NCI-H345 treated with DMSO at 0.1 percent for 48 hours (cell line): ENCODE data around the gene LRRC74A.

ENCODE experiments used
- DNase-seq: peaks from one replicate; lab custom pipeline; 2025; ENCODE audit not compliant: unreplicated experiment; lab: John Stamatoyannopoulos, UW

The LRRC74A gene

GRCh38 chr14:76826122-76826521 is at the start of gene LRRC74A:
Gene LRRC74A (plus strand): TSS chr14:76826408. CDS start chr14:76826698, 290 bp downstream.
- DNase-seq = no peak

- no peak for DNase-seq
Observed at GRCh38 chr14:76776428-76777251, 49.6 kb upstream of the LRRC74A start.

- DNase-seq = no peak
Observed at GRCh38 chr14:76777721-76778120, 48.5 kb upstream of the LRRC74A start.

DNA sequence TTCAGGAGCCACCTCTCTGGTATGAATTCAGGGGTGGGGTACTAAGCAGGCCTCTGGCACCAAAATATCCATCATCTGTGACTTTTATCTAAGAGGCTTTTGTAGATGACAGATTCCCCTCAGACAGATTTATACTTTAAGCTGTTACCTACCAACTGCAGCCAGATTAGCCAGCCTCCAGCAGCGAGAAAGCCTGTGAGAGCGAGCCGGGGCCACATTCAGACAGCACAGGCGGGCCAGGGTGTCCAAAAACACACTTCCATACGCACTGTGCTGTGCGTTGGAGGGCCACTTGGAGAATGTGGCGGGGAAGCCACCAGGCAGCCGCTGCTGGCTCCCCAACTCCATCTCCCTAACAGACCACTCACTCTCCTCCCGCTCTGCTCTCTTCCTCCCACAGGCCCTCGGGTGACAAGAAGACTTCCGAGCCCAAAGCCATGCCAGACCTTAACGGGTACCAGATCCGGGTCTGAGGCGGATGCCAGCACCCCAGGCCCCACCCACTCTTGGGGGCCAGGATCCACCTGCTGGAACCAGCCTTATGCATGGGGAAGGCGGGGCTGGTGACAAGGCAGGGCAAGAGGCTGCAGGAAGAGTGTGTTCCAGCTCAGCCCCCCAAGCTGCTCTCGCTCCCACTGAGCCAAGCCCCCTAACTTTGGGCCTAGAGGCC is 47.5 kb upstream of the LRRC74A start:
- DNase-seq = no peak

- DNase-seq = no peak
Observed at GRCh38 chr14:76779221-76780057, 46.8 kb upstream of the LRRC74A start.

GRCh38 chr14:76780058-76780345 is 46.2 kb upstream of the LRRC74A start:
- no peak for DNase-seq

DNA sequence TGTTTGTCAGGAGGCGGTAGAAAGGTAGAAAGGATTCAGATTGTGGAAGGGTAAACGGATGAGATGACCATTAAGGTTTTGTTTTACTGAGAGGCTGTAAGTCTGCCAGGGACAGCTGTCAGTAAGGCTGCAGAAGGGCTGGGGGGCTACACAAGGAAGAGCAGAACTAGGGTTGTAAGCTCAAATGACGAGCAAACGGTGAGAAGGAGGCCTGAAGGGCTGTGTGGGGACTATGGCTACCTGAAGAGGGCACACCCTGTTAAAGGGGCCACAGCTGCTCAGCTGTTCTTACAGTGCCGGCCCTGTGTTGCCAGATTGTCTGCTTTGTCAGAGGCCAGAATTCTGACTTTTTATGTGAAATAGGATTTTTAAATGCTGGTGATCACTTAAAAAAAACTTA is 45.8 kb upstream of the LRRC74A start:
- DNase-seq = no peak

DNA sequence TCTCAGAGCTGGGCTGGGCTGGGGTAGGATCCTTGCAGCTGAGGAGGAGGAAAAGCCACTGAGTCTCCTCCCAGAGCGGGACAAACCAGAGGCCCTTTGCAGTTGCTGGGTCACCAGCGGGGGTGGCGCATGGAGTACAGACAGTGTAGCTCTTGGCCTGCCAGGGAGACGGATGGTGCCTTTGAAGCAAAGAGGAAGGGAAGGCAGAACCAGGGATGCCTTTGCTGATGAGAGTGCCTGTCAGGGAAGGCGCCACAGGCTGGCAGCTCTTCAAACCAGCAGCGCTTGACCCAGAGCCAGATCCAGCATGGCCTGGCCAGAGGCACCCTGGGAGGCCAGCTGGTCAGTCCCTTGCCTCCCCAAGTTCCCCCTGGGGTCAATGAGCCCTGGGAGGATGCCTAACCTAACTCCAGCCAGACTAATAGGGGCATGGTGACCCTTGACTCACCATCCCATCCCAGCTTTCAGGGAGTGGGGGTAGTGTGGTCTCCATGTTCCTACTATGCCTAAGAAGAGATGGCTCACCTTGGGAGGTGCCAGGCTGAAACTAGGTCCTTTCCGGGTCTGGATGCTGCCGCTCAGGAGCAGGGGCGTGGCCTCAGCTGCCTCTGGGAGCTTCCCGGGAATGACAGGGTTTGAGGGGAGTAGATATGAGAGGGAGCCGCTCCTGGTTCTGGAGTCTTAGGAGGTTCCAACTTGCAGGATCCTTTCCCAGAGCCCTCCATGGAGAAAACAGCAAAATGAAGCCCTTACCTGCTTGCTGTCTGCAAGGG is 45.1 kb upstream of the LRRC74A start:
- DNase-seq = no peak

GRCh38 chr14:76781648-76782051 is 44.6 kb upstream of the LRRC74A start:
- DNase-seq = no peak

DNA sequence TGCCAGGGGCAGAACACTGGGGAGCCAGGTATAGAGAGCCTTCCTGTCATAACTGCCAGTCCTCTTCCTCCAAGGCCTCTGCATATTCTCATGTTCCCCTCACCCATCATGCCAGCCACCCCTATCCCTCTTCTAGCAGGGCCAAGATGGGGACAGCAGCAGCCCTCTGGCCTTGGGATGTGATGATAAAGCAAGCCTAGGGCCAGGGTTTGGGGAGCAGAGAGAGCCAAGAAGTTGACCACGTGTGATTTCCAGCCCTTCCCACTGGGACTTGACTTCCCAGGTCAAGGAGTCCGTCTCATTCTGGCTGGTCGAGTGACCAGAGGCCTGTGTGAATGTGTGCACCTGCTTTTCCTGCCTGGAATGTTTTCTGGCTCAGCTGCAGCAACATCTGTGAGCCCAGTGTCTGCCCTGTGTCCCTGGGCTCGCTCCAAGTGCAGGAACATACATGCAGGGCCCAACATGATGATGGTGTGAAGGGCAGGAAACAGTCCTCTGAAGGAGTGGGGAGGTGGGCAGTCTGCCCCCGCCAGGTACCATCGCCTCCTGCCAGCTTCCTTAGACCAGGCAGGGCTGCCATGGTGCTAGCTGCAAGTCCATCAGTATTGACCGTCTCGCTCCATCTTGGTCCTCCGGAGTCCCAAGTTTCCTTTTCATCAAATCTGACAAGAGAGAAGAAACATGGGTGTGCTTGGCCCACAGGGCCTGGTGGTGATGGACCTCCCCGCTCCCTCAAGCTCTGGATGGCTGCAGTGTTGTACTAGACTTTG is 43.9 kb upstream of the LRRC74A start:
- no peak for DNase-seq

- DNase-seq = no peak
Observed at GRCh38 chr14:76782885-76783566, 43.2 kb upstream of the LRRC74A start.

GRCh38 chr14:76784266-76784874 is 41.8 kb upstream of the LRRC74A start:
- DNase-seq = no peak

- DNase-seq = peak; percentile 29
Observed at GRCh38 chr14:76784881-76785280, 41.3 kb upstream of the LRRC74A start.

DNA sequence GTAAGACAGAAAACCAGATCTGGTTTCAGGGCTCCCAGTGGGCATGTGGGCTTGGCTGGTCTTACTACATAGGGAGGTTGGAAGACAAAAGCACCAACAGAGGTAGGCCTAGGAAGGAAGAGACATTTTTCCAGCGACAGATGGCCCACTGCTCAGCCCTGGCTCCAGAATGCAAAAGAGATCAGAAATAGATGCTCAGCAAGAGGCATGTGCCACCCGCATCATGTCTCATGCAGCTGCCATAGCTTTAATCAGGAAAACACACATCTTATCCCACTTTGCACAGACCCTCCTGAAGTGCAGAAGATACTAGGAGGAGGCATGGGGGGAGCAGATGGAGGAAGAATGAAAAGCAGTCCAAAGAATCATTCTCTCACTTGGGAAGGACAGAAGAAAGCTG is 39.6 kb upstream of the LRRC74A start:
- no peak for DNase-seq

DNA sequence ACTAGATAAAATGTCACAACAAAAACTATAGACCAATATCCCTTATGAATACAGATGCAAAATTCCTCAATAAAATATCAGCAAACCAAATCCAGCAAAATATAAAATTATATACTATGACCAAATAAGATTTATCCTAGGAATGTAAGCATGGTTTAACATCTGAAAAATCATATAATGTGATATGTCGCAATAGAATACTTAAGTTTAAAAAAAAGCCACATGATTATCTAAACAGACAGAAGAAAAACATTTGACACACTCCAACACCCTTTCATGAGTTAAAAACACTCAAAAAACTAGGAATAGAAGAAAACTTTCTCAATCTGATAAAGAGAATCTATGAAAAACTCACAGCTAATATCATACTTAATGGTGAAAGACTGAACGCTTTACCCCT is 33.8 kb upstream of the LRRC74A start:
- DNase-seq = no peak

DNA sequence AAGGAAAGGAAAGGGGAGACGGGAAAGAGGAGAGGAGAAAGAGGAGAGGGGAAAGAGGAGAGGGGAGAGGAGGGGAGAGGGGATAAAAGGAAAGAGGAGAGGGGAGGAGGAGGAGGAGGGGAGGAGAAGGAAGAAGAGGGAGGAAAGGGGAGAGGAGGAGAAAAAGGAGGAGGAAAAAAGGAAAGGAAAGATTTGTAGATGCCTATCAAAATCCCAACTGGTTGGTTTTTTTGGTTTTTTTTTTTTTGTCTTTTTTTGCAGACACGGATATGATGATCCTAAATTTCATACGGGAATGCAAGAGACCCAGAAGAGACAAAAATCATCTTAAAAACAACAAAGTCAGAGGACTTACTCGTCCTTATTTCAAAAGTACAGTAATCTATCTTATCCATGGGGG is 32.9 kb upstream of the LRRC74A start:
- no peak for DNase-seq

DNA sequence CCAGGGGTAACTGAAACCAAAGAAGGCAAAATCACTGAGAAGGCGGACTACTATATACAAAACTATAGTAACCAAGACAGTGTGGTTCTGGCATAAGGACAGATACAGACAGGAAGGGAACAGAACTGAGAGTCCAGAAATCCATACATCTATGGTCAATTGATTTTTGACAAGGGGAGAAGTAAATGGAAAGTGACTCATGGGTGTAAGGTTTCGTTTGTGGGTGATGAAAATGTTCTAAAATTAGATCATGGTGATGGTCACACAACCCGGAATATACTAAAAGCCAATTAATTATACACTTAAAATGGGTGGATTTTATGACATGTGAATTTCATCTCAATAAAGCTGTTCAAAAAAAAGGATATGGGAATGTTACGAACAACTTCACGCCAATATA is 32.3 kb upstream of the LRRC74A start:
- no peak for DNase-seq

- no peak for DNase-seq
Observed at GRCh38 chr14:76806446-76806845, 19.8 kb upstream of the LRRC74A start.

DNA sequence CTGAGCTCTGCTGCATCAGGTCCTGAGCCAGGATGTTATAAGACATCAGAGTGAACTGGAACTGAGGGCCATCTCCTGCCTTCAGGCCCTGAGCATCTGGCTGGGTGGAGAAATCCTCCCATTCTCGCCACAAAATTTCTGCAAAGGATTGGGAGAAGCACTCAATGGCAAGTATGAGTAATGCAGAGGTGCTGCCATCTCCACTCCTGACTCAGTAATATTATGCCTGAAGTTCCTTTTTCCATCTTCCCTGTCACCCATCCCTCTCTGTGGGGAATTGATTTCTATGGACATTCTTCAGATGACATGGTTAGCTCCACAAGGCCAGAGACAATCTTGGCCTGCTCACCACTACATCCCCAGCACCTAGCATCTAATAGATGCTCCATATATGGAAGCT is 18.2 kb upstream of the LRRC74A start:
- no peak for DNase-seq
